ENCODE results near the gene SLC9A9.
A peak's percentile ranks its signal among the peaks of the same experiment; 100 is the strongest.

Gene SLC9A9

GRCh38 chr3:143595456-143596077 is 252.7 kb downstream of the SLC9A9 start:
- TF ChIP-seq CTCF (IDR thresholded peaks at IDR 0.05; ENCODE audit: extremely low read depth, missing control alignments): no peak
- DNase-seq (ENCODE audit: low spot score): peak; percentile 35

- no peak for DNase-seq (ENCODE audit: low spot score)
- TF ChIP-seq CTCF (IDR thresholded peaks at IDR 0.05; ENCODE audit: extremely low read depth, missing control alignments): no peak
These were observed 254.1 kb downstream of the SLC9A9 start for GRCh38 chr3:143594206-143594605.

GRCh38 chr3:143590660-143591059 is 257.6 kb downstream of the SLC9A9 start:
- no peak for TF ChIP-seq CTCF (IDR thresholded peaks at IDR 0.05; ENCODE audit: extremely low read depth, missing control alignments)
- no peak for DNase-seq (ENCODE audit: low spot score)

- no peak for DNase-seq (ENCODE audit: low spot score)
- no peak for TF ChIP-seq CTCF (IDR thresholded peaks at IDR 0.05; ENCODE audit: extremely low read depth, missing control alignments)
These were observed 261.7 kb downstream of the SLC9A9 start for GRCh38 chr3:143586576-143586975.

- DNase-seq (ENCODE audit: low spot score): peak; percentile 22
These were observed 262.4 kb downstream of the SLC9A9 start for GRCh38 chr3:143585720-143586456.

GRCh38 chr3:143584474-143584873 is 263.8 kb downstream of the SLC9A9 start:
- TF ChIP-seq CTCF (IDR thresholded peaks at IDR 0.05; ENCODE audit: extremely low read depth, missing control alignments): no peak
- no peak for DNase-seq (ENCODE audit: low spot score)

More at GRCh38 chr3:143585720-143586456, 262.4 kb downstream of the SLC9A9 start:
- no peak for TF ChIP-seq CTCF (IDR thresholded peaks at IDR 0.05; ENCODE audit: extremely low read depth, missing control alignments)

- DNase-seq (ENCODE audit: low spot score): no peak
- no peak for TF ChIP-seq CTCF (IDR thresholded peaks at IDR 0.05; ENCODE audit: extremely low read depth, missing control alignments)
These were observed 266.1 kb downstream of the SLC9A9 start for GRCh38 chr3:143581972-143582722.

Data from GM20000 (cell line).